HG03565 (cell line): Measurements from ENCODE around the gene GPR68.

ENCODE experiments used
- ATAC-seq: cut with Tn5 transposase; IDR thresholded peaks from one replicate; pipeline ENCODE4 v1.9.1; 2021; ENCODE audit warnings: mild to moderate bottlenecking, moderate library complexity; ENCODE audit not compliant: unreplicated experiment

Gene GPR68

DNA sequence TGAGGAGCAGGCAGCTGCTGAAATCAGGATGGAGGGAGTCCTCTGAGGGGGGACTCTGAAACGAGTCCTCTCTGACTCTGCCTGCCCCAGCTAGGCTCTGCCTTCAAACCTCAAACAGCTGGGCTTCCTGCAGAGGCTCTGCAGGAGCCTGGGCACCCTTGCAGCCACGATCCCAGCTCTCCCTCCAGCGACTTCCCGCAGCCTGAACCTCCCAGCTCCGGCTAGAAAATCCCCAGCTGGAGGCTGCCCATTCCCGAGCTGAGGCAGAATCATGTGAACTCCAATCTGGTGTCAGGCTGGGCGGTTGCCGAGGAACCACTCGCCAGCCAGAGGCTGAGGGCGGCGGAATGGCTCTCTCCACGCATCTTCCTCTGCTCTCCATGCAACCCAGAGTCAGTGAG is at the start of gene GPR68:
GPR68 (minus strand) TSS at position 204 of the 401 bp plus-strand sequence. CDS start 9,654 bp downstream, outside the sequence.
- no peak for ATAC-seq

- no peak for ATAC-seq
These were observed 49.6 kb upstream of the GPR68 start for GRCh38 chr14:91294153-91294552.

GRCh38 chr14:91293281-91293680 is 48.8 kb upstream of the GPR68 start:
- no peak for ATAC-seq

DNA sequence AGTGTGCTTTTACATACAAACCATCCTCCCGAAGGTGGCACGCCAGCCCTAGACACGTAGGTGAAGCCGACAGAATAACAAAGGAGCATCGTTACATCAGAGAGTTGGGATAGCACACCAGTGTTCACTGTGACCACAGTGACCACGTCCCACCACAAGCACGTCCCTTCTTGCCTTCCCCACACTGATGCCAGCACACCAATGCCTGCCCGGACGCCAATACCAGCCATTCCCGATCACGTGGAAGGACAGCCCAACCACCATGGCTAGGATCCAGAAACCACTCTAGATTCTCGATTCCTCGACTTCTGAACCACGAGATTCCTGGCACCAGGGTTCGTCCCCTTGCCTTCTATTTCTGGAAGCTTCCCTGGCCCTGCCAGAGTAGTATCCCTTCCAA is 48.0 kb upstream of the GPR68 start:
- no peak for ATAC-seq

GRCh38 chr14:91291786-91292405 is 47.4 kb upstream of the GPR68 start:
- ATAC-seq: no peak

DNA sequence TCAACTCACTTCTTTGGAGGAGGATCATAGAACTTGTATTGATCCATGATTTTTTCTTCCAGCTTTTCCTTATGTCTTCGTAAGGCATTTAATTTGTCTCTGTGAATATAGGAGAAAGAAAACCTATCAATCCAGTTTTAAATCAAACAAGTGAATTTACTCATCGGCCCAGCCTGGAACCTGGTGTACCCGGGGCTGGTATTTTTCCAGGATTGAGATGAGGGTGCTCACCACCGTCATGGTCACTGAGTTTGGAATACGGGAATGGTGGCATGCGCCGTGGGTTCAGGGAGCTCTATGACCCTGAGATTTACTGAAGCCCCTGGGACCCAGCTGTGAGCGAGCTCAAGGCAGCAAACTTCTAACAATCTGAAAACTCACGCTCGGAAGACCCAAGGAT is 46.5 kb upstream of the GPR68 start:
- ATAC-seq: no peak

- ATAC-seq: no peak
These were observed 45.0 kb upstream of the GPR68 start for GRCh38 chr14:91289464-91289863.

- ATAC-seq: no peak
These were observed 44.4 kb upstream of the GPR68 start for GRCh38 chr14:91288876-91289275.

DNA sequence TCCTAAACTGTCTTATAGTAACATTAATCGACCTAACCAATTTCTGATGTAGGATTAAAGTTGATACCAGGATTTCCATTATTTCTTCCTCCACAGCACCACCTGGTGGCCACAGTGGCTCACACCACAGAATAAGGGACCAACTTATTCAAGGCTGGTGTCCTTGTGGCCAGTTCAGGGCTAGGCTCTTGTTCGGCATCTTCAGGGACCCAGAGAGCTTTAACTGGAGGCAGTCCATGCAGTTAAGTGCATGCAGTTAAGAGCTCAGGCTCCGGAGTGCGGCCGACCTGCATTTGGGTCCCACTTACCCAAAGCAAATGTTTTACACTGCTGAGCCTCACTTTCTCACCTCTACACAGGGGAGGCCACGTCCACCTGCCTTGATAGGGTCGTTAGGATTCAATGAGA is 42.0 kb upstream of the GPR68 start:
- ATAC-seq: no peak

- ATAC-seq: no peak
These were observed 40.5 kb upstream of the GPR68 start for GRCh38 chr14:91284791-91285548.

- no peak for ATAC-seq
These were observed 39.8 kb upstream of the GPR68 start for GRCh38 chr14:91284146-91284790.

DNA sequence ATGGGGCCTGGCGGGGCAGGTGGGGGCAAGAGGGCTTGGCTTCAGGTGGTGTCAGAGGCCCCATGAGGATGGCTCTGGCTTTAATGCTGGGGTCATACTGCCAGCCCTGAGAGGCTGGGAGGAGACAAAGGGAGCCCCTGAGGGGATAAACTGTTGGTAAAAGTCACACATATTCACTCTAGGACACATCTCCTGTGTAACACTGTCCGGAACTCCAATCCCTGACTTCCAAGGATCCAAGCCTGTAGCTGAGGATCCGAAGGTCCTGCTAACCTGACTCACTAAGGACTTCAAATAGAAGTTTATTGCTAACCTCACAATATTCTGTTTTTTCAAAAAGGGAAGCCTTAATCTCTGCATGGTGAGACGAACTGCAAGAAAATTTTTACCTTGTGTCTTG is 39.2 kb upstream of the GPR68 start:
- ATAC-seq: no peak

DNA sequence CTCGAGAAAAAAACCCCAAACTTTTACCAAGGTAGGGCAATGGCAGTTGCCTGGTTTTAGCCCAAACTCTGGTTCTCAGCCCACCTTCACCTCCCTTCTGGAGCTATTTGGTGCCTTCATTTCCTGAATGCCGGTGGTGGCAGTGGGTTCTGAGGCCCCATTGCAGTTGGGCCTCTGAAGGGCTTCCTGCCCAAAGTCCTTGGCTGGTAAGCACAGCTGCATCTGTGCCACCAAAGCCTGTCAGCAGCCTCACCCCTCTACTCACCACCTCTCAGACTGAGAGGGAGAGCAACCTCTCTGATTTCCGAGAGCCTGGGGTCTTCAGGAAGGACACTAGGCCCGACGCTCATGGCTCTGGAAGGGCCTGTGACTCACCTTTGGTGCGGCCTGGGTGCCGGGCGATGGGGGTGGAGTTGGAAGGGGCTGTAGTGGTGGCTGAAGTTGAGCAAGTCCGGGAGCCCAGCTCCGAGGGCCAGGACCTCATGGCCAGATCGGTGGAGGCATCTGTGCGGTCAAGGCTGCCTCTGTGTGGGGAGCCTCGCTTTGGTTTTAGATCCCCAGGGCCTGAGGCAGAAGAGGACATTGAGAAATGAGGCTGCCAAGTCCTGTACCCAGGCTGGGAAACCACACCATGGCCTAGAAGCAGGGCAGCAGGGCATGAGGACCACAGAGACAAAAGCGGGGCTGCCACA is 38.6 kb upstream of the GPR68 start:
- ATAC-seq: no peak

- ATAC-seq: no peak
These were observed 36.8 kb upstream of the GPR68 start for GRCh38 chr14:91281346-91281745.

DNA sequence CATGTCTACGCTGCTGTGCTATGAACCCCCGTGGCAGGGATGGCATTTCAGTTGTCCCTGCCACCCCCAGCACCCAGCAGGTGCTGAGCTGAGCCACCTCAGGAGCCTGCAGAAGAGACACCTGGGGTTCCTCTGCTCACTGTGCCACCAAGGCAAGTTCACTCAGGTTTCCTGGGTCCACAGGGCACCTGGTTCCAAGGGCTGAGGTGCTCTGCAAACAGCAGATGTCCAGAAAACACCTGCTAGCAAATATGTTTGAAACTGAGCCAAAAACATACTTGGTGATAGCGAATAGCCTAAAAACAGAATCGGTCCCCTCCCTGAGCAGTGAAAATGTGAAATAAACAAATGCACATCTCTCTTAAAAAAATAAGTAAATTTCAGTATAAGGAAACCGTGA is 35.6 kb upstream of the GPR68 start:
- no peak for ATAC-seq

- no peak for ATAC-seq
These were observed 34.9 kb upstream of the GPR68 start for GRCh38 chr14:91279354-91279753.

- no peak for ATAC-seq
These were observed 33.8 kb upstream of the GPR68 start for GRCh38 chr14:91278383-91278715.

DNA sequence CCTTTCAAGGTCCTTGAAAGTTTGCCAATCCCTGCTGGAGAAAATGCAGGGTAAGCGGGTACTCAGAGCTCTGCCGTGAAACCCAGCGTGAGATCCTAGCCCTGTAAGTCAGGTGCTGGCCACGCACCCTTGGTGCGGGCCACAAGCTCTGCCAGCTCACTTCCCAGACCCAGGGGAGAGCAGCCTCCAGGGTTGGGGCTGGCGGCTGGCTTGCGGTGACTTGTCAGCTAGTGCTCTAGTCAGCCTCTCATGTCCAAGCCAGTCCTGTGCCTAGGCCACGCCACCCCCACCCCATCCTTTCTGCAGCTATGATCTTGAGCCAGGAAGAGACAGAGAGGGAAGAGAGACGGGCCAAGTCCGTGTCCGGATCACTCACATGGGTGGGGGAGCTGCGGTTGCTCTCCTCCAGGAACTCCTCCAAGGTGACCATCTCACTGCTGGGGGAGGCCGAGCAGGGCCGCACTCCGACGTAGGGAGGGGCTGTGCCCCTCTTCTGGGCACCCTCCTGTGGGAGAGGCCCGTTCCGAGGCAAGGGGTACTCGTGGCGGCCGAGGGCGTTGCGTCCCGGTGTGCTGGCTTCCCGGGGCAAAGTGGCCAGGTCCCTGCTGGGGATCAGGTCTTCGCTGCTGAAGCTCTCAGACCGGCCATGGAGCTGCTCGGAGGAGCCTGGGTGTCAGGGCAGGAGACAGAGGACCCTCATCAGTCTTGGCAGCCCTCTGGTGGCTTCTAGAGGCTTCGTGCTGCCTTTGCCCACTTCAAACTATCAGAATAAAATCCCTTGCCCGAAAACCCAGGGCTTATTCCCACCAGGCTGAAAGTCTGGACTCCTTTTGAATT is 33.3 kb upstream of the GPR68 start:
- ATAC-seq: no peak

- no peak for ATAC-seq
These were observed 30.3 kb upstream of the GPR68 start for GRCh38 chr14:91274796-91275195.

DNA sequence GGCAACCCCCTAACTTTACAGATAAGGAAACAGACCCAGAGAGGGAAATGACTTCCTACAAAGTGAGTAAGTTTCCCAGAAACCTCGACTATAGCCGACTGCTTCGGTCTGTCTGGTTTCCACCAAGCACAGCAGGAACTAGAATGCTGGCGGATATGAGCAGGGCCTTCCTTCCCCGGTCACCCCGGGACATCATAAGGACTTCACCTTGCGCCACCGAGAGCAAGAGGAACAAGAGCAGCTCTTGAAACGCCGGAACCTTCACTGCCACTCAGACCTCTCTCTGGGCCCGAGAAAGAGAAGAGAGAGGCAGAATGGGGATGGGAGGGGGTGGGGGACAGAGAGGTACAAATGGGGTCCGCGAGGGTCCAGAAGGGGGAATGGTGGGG is 29.4 kb upstream of the GPR68 start:
- no peak for ATAC-seq
